Stimulated activated CD4-positive, alpha-beta T cell treated with anti-CD3 and anti-CD28 coated beads, TNF-alpha, amount 100 ng/mL, for 48 hours (primary cell): Measurements from ENCODE around the gene FAAP20.
"Not testable (repeated sequence)": the region's sequence is repeated elsewhere in the genome, so short reads cannot be mapped to it uniquely, and the experiment has no call there.

ENCODE experiments used
- DNase-seq, 3 donors: peaks; one replicate each; pipeline ENCODE4 v3.0.0-alpha.2; 2020; ENCODE audit warnings: low read depth in 3 of 3

The FAAP20 gene

GRCh38 chr1:2157856-2158255 lies 36.7 kb downstream of the FAAP20 start:
- no peak for DNase-seq

GRCh38 chr1:2156866-2157265 lies 37.7 kb downstream of the FAAP20 start:
- DNase-seq, result no peak

GRCh38 chr1:2155788-2156187 lies 38.8 kb downstream of the FAAP20 start:
- no peak for DNase-seq

GRCh38 chr1:2155147-2155598 lies 39.4 kb downstream of the FAAP20 start:
- DNase-seq, result no peak

GRCh38 chr1:2154022-2154421 lies 40.5 kb downstream of the FAAP20 start:
- no peak for DNase-seq

- DNase-seq, result no peak
Observed at GRCh38 chr1:2152954-2153353, 41.6 kb downstream of the FAAP20 start.

- DNase-seq, result no peak
Observed at GRCh38 chr1:2151911-2152310, 42.7 kb downstream of the FAAP20 start.

GRCh38 chr1:2151252-2151651 lies 43.3 kb downstream of the FAAP20 start:
- DNase-seq, result no peak

- no peak for DNase-seq
Observed at GRCh38 chr1:2150801-2151200, 43.8 kb downstream of the FAAP20 start.

GRCh38 chr1:2148691-2149090 lies 45.9 kb downstream of the FAAP20 start:
- DNase-seq, result no peak

- DNase-seq, result not testable (repeated sequence)
Observed at GRCh38 chr1:2147869-2148268, 46.7 kb downstream of the FAAP20 start.

- no peak for DNase-seq
Observed at GRCh38 chr1:2146836-2147517, 47.6 kb downstream of the FAAP20 start.

- DNase-seq, result no peak
Observed at GRCh38 chr1:2145946-2146835, 48.4 kb downstream of the FAAP20 start.

- no peak for DNase-seq
Observed at GRCh38 chr1:2144501-2145090, 50.0 kb downstream of the FAAP20 start.

- DNase-seq, result no peak
Observed at GRCh38 chr1:2143814-2144500, 50.6 kb downstream of the FAAP20 start.

- DNase-seq, result no peak
Observed at GRCh38 chr1:2141025-2141424, 53.5 kb downstream of the FAAP20 start.
